ENCODE data around the gene SNRPN.
A peak's percentile ranks its signal among the peaks of the same experiment; 100 is the strongest.

SNRPN gene

DNA sequence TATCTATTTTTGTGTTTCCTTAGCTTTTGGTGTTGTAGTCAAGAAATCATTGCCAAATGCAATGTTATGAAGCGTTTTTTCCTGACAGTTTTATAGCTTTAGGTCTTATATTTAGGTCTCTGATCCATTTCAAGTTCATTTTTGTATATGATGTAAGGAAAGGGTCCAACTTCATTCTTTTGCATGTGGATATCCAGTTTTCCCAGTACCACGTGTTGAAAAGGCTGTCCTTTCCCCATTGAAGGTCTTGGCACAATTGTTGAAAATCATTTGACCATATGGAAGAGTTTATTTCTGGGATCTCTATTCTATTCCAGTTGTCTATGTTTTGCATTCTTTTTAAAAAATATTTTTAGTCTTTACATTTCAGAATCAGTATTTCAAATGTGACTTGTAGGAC lies 14.6 kb upstream of the SNRPN start:
- Histone ChIP-seq H3K36me3 (ENCODE audit: control insufficient read depth in 1 of 2, insufficient read depth in 2 of 2, low read length in 2 of 2) (no peaks in the 10 kb centered on the region), H3K4me3 (ENCODE audit: low read depth in 1 of 2, low read length in 2 of 2) (no peak overlapping the region), H3K9me3 (ENCODE audit: control insufficient read depth in 1 of 2, low read length in 2 of 2) (peaks cover 10 to 13% of the 10 kb centered on the region in 2 donors), H3K9ac (ENCODE audit: low read depth in 1 of 2, low read length in 2 of 2) (no peak overlapping the region), H3K4me1 (ENCODE audit: control insufficient read depth in 1 of 2, insufficient read depth in 2 of 2, low read length in 2 of 2) (no peaks in the 10 kb centered on the region), H3K27ac (ENCODE audit: low read depth, low read length) (no peak overlapping the region), H3K27me3 (ENCODE audit: control insufficient read depth in 1 of 2, insufficient read depth in 2 of 2, low read length in 2 of 2) (no peaks in the 10 kb centered on the region)

DNA sequence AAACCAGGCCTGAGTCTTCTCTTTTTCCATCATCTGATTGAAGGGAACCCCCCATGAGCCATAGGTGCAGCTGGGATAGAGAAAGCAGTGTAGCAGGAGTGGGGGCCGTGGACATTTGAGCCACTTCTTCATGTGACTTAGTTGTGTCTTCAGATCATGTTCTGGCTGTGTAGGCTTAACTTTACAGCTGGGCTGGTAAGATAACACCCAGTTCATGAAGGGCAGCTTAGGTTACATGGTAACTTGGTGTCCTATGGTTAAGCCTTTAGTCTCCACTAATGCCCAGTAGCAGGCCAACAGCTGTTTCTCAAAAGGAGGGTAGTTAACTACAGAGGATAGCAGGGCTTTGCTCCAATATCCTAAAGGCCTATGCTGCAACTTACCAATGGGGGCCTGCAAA lies 11.4 kb upstream of the SNRPN start:
- H3K9me3 ChIP-seq (ENCODE audit: control insufficient read depth in 1 of 2, low read length in 2 of 2), result peaks cover 8 to 10% of the 10 kb centered on the region in 2 donors
- H3K27ac ChIP-seq (ENCODE audit: low read depth, low read length), result no peak overlapping the region
- no peaks in the 10 kb centered on the region for H3K36me3 ChIP-seq (ENCODE audit: control insufficient read depth in 1 of 2, insufficient read depth in 2 of 2, low read length in 2 of 2)
- H3K9ac ChIP-seq (ENCODE audit: low read depth in 1 of 2, low read length in 2 of 2), result no peak overlapping the region
- H3K4me1 ChIP-seq (ENCODE audit: control insufficient read depth in 1 of 2, insufficient read depth in 2 of 2, low read length in 2 of 2), result no peaks in the 10 kb centered on the region
- H3K27me3 ChIP-seq (ENCODE audit: control insufficient read depth in 1 of 2, insufficient read depth in 2 of 2, low read length in 2 of 2), result no peaks in the 10 kb centered on the region
- no peak overlapping the region for H3K4me3 ChIP-seq (ENCODE audit: low read depth in 1 of 2, low read length in 2 of 2)

DNA sequence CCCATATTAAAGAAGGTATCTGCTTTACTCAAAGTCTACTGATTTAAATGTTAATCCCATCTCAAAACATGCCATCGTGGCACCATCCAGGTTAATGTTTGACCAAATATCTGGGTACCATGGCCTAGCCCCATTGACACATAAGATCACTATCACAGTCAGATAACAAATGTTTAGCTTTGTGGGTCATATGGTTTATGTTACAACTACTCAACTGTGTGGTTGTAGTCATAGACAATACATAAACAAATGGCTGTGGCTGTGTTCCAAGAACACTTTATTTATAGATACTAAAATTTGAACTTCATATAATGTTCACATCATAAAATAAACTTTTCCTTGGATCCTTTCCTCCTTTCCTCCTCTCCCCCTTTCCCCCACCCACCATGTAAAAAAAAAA lies 9.8 kb upstream of the SNRPN start:
- no peak overlapping the region for H3K4me3 ChIP-seq (ENCODE audit: low read depth in 1 of 2, low read length in 2 of 2)
- peaks cover 8 to 10% of the 10 kb centered on the region in 2 donors for H3K9me3 ChIP-seq (ENCODE audit: control insufficient read depth in 1 of 2, low read length in 2 of 2)

DNA sequence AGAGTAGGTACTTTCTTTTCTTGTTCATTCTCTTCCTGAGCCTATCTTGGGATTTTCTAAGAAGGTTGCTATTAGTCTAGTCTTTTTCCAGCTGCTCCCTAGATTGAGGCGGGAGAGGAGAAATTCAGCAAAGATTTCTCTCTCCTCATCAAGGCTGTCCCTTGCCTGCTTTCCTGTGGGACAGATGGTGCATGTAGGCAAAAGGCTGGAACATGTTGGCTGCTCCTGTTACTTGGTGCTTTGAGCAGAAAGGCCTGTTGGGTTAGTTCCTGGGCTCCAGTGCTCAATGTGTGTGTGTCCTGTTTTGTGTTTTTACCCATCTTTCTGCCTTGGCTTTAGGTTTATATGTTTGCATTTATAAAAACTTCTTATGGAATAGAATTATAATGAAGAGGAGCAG lies 9.1 kb upstream of the SNRPN start:
- no peak overlapping the region for H3K9ac ChIP-seq (ENCODE audit: low read depth in 1 of 2, low read length in 2 of 2)
- H3K27ac ChIP-seq (ENCODE audit: low read depth, low read length), result no peak overlapping the region
- H3K27me3 ChIP-seq (ENCODE audit: control insufficient read depth in 1 of 2, insufficient read depth in 2 of 2, low read length in 2 of 2), result no peaks in the 10 kb centered on the region
- H3K4me3 ChIP-seq (ENCODE audit: low read depth in 1 of 2, low read length in 2 of 2), result no peak overlapping the region
- H3K4me1 ChIP-seq (ENCODE audit: control insufficient read depth in 1 of 2, insufficient read depth in 2 of 2, low read length in 2 of 2), result no peaks in the 10 kb centered on the region
- peaks cover 8 to 10% of the 10 kb centered on the region in 2 donors for H3K9me3 ChIP-seq (ENCODE audit: control insufficient read depth in 1 of 2, low read length in 2 of 2)
- H3K36me3 ChIP-seq (ENCODE audit: control insufficient read depth in 1 of 2, insufficient read depth in 2 of 2, low read length in 2 of 2), result no peaks in the 10 kb centered on the region

More for the DNA sequence above, 9.8 kb upstream of the SNRPN start:
- Histone ChIP-seq H3K27ac (ENCODE audit: low read depth, low read length) (no peak overlapping the region), H3K9ac (ENCODE audit: low read depth in 1 of 2, low read length in 2 of 2) (no peak overlapping the region), H3K4me1 (ENCODE audit: control insufficient read depth in 1 of 2, insufficient read depth in 2 of 2, low read length in 2 of 2) (no peaks in the 10 kb centered on the region), H3K36me3 (ENCODE audit: control insufficient read depth in 1 of 2, insufficient read depth in 2 of 2, low read length in 2 of 2) (no peaks in the 10 kb centered on the region), H3K27me3 (ENCODE audit: control insufficient read depth in 1 of 2, insufficient read depth in 2 of 2, low read length in 2 of 2) (no peaks in the 10 kb centered on the region)

DNA sequence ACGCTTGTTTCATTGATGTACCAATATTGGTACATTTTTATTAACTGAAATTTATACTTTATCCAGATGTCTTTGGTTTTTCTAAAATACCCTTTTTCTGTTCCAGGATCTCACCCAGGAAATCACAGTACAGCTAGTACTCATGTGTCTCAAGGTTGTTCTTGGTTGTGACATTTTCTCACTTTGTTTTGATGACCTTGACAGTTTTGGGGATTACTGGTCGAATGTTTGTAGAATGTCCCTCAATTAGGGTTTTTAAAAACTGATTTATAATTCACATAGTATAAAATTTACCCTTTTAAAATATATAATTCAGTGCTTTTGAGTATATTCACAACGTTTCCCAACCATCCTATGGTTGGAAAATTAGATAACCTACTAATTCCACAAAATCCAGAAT lies 6.3 kb upstream of the SNRPN start:
- Histone ChIP-seq H3K4me3 (ENCODE audit: low read depth in 1 of 2, low read length in 2 of 2) (no peak overlapping the region), H3K9me3 (ENCODE audit: control insufficient read depth in 1 of 2, low read length in 2 of 2) (no peaks in the 10 kb centered on the region), H3K4me1 (ENCODE audit: control insufficient read depth in 1 of 2, insufficient read depth in 2 of 2, low read length in 2 of 2) (no peaks in the 10 kb centered on the region), H3K36me3 (ENCODE audit: control insufficient read depth in 1 of 2, insufficient read depth in 2 of 2, low read length in 2 of 2) (no peaks in the 10 kb centered on the region), H3K27me3 (ENCODE audit: control insufficient read depth in 1 of 2, insufficient read depth in 2 of 2, low read length in 2 of 2) (no peaks in the 10 kb centered on the region), H3K27ac (ENCODE audit: low read depth, low read length) (no peak overlapping the region), H3K9ac (ENCODE audit: low read depth in 1 of 2, low read length in 2 of 2) (no peak overlapping the region)

DNA sequence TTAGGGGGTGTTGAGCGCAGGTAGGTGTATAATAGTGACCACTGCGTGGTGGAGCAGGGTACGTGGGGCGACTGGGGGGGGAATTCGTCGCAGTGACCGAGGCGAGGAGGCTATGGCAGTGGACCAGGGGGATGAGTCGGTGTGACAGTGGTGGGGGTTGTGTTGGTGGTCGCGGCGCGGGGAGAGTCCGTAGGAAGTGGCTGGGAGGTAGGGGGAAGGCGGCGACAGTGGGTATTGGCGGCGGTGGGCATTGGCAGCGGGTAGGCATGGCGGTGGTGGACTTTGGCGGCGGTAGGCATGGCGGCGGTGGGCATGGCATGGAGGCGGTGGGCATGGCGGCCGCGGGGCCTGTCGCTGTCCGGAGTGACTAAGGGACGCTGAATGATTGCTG lies 739 bp downstream of the SNRPN start:
- H3K36me3 ChIP-seq (ENCODE audit: control insufficient read depth in 1 of 2, insufficient read depth in 2 of 2, low read length in 2 of 2), result no peaks in the 10 kb centered on the region
- H3K27ac ChIP-seq (ENCODE audit: low read depth, low read length), result peak overlapping the region; percentile 85
- peak overlapping the region; percentile 89 to 93 for H3K4me3 ChIP-seq (ENCODE audit: low read depth in 1 of 2, low read length in 2 of 2)

DNA sequence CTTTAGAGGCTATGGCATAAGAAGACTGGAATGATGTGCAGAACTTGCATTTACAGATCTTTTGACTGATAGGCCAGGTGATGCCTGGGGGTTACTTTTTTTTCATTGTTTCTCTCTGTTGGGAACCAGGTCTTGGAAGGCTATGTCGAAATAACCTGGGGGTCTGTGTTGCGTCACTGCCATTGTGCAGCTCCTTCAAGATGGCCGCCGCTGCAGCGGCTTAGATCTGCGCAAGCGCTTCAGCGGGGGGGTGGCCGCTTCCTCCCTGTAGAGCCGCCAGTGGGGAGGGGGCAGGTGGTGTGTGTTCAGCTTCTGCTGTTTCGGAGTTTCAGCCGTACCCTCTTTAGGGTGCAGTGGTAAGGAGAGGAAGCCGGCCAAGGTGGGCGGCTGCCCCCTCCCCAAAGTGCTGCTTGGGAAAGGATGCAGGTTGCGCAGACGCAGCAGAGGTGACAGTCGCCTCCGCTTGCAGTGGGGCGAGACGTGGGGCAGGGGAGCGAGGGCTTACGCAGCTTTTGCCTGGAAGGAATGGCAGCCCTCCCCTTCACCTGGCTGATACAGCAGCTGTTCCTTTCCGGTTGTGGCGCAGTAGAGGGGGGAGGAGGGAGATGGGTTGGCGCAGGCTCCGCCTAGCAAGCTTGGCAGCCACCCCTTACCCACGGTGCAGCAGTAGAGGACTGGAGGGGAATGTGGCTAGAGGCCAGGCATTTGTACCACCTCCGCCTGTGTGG lies 1.5 kb downstream of the SNRPN start:
- H3K9me3 ChIP-seq (ENCODE audit: control insufficient read depth in 1 of 2, low read length in 2 of 2), result peaks cover 8 to 9% of the 10 kb centered on the region in 2 donors
- H3K4me1 ChIP-seq (ENCODE audit: control insufficient read depth in 1 of 2, insufficient read depth in 2 of 2, low read length in 2 of 2), result no peaks in the 10 kb centered on the region
- no peaks in the 10 kb centered on the region for H3K27me3 ChIP-seq (ENCODE audit: control insufficient read depth in 1 of 2, insufficient read depth in 2 of 2, low read length in 2 of 2)
- peak overlapping the region; percentile 85 for H3K27ac ChIP-seq (ENCODE audit: low read depth, low read length)
- H3K4me3 ChIP-seq (ENCODE audit: low read depth in 1 of 2, low read length in 2 of 2), result peak overlapping the region; percentile 89 to 93
- H3K9ac ChIP-seq (ENCODE audit: low read depth in 1 of 2, low read length in 2 of 2), result peak overlapping the region; percentile 80 to 81
- H3K36me3 ChIP-seq (ENCODE audit: control insufficient read depth in 1 of 2, insufficient read depth in 2 of 2, low read length in 2 of 2), result no peaks in the 10 kb centered on the region

More for the DNA sequence above, 739 bp downstream of the SNRPN start:
- Histone ChIP-seq H3K4me1 (ENCODE audit: control insufficient read depth in 1 of 2, insufficient read depth in 2 of 2, low read length in 2 of 2) (no peaks in the 10 kb centered on the region), H3K9ac (ENCODE audit: low read depth in 1 of 2, low read length in 2 of 2) (peak overlapping the region; percentile 80 to 81), H3K27me3 (ENCODE audit: control insufficient read depth in 1 of 2, insufficient read depth in 2 of 2, low read length in 2 of 2) (no peaks in the 10 kb centered on the region), H3K9me3 (ENCODE audit: control insufficient read depth in 1 of 2, low read length in 2 of 2) (peaks cover 6 to 9% of the 10 kb centered on the region in 2 donors)

DNA sequence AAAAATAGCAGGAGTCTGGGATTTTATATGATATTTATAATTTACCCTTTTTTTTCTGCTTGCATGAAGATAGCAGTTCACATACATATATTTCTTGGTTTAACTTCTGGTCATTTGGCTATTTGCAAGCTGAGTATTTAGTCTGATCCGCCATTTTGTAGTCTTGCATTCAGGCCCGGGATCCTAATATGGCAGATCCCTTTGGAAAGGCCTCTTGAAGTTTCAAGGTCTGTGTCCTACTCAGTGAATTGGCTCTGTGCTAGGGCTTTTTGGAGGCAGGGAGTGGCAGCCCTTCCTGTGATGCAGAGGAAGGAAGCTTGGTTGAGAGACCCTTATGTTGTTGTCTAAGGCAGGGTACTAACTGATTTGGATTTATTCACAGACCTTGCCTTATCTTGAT lies 2.9 kb downstream of the SNRPN start:
- H3K4me3 ChIP-seq (ENCODE audit: low read depth in 1 of 2, low read length in 2 of 2), result no peak overlapping the region

DNA sequence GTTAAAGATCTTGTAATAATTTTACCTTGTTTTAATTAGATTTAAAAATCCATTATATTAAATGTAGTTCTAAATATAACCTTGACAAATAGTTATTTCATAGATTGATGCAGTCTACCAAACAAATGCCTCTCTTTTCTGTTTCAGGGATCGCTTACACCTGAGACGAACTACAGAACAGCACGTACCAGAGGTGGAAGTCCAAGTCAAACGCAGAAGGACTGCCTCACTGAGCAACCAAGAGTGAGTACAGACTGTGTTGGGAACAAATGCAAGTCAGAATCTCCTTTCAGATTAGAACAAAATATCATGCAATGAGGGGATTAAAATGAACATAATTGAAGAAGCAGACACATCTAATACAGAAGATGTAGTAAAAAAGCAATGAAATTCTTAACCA lies 7.2 kb downstream of the SNRPN start:
- peaks cover 4 to 21% of the 10 kb centered on the region in 2 donors for H3K36me3 ChIP-seq (ENCODE audit: control insufficient read depth in 1 of 2, insufficient read depth in 2 of 2, low read length in 2 of 2)
- H3K27ac ChIP-seq (ENCODE audit: low read depth, low read length), result no peak overlapping the region
- no peak overlapping the region for H3K9ac ChIP-seq (ENCODE audit: low read depth in 1 of 2, low read length in 2 of 2)
- no peak overlapping the region for H3K4me3 ChIP-seq (ENCODE audit: low read depth in 1 of 2, low read length in 2 of 2)
- H3K4me1 ChIP-seq (ENCODE audit: control insufficient read depth in 1 of 2, insufficient read depth in 2 of 2, low read length in 2 of 2), result no peaks in the 10 kb centered on the region
- H3K27me3 ChIP-seq (ENCODE audit: control insufficient read depth in 1 of 2, insufficient read depth in 2 of 2, low read length in 2 of 2), result no peaks in the 10 kb centered on the region
- peaks cover 10 to 19% of the 10 kb centered on the region in 2 donors for H3K9me3 ChIP-seq (ENCODE audit: control insufficient read depth in 1 of 2, low read length in 2 of 2)

More for the DNA sequence above, 2.9 kb downstream of the SNRPN start:
- Histone ChIP-seq H3K9me3 (ENCODE audit: control insufficient read depth in 1 of 2, low read length in 2 of 2) (peaks cover 10 to 11% of the 10 kb centered on the region in 2 donors), H3K9ac (ENCODE audit: low read depth in 1 of 2, low read length in 2 of 2) (no peak overlapping the region), H3K36me3 (ENCODE audit: control insufficient read depth in 1 of 2, insufficient read depth in 2 of 2, low read length in 2 of 2) (no peaks in the 10 kb centered on the region), H3K27ac (ENCODE audit: low read depth, low read length) (no peak overlapping the region), H3K4me1 (ENCODE audit: control insufficient read depth in 1 of 2, insufficient read depth in 2 of 2, low read length in 2 of 2) (no peaks in the 10 kb centered on the region), H3K27me3 (ENCODE audit: control insufficient read depth in 1 of 2, insufficient read depth in 2 of 2, low read length in 2 of 2) (no peaks in the 10 kb centered on the region)

DNA sequence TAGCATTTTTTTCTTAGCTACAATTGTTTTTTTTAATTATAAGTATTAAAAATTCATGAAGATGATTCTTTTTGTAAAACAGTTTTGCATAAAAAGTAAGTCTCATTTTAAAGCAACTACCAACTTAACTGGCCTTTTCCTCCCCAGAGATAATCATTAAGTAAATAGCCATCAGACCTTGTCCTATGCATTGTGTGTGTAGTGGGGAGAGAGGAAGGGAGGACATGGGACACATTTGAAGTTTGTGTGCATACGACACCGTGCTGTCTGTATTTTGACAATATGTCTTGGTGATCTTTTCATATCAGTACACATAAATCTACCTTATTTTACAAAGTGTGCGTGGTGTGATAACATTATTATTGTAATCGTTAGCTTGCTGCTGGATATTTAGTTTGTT lies 8.1 kb downstream of the SNRPN start:
- Histone ChIP-seq H3K9me3 (ENCODE audit: control insufficient read depth in 1 of 2, low read length in 2 of 2) (peaks cover 10 to 16% of the 10 kb centered on the region in 2 donors), H3K9ac (ENCODE audit: low read depth in 1 of 2, low read length in 2 of 2) (no peak overlapping the region), H3K36me3 (ENCODE audit: control insufficient read depth in 1 of 2, insufficient read depth in 2 of 2, low read length in 2 of 2) (peaks cover 6 to 25% of the 10 kb centered on the region in 2 donors), H3K27me3 (ENCODE audit: control insufficient read depth in 1 of 2, insufficient read depth in 2 of 2, low read length in 2 of 2) (no peaks in the 10 kb centered on the region), H3K4me3 (ENCODE audit: low read depth in 1 of 2, low read length in 2 of 2) (no peak overlapping the region), H3K4me1 (ENCODE audit: control insufficient read depth in 1 of 2, insufficient read depth in 2 of 2, low read length in 2 of 2) (no peaks in the 10 kb centered on the region), H3K27ac (ENCODE audit: low read depth, low read length) (no peak overlapping the region)
